HCT116 (cell line): ENCODE measurements around the gene ABCB6. TPM values are rescaled to one million over a fixed set of nuclear protein-coding genes. Genes with fewer than 3 reads are reported as not detected.

Source experiments
- ATAC-seq: fragments of 200-7000 bp; cut with Tn5 transposase; 2 replicates; pipeline ENCODE4 v1.9.1; 2020; ENCODE audit warnings: mild to moderate bottlenecking, moderate library complexity
- BruUV-seq: library from RNA; stranded (reverse); fragments of 400-500 nt; replicated peaks from 2 replicates; lab custom pipeline; 2021; lab: Mats Ljungman, UMichigan
- CTCF ChIA-PET: fragments of 300-600 bp; sonication (Branson Sonifier 250); formaldehyde crosslinking; loops from one replicate; lab custom pipeline; 2021; ENCODE audit warnings: antibody characterized with exemption; lab: Charles Lee
- POLR2A ChIA-PET: fragments of 300-600, 350-600 bp; sonication (Branson Sonifier 250); formaldehyde crosslinking; loops from one replicate; lab custom pipeline; 2021; ENCODE audit warnings: antibody characterized with exemption; lab: Charles Lee
- RAD21 ChIA-PET, 2 experiments: fragments of 300-600 bp; sonication (Branson Sonifier 250); formaldehyde crosslinking; loops; one replicate each; lab custom pipeline; 2023; ENCODE audit warnings: low total read pairs in 2 of 2; ENCODE audit not compliant: uncharacterized antibody in 2 of 2, unreplicated experiment in 2 of 2, low non-redundant PET in 1 of 2; lab: Charles Lee
- DNase-seq: peaks from one replicate; pipeline ENCODE4 v3.0.0-alpha.2; 2010; ENCODE audit warnings: low read depth, low spot score
- H2AFZ ChIP-seq: fragments of 200-600 bp; shearing (Covaris generic), sonication (generic); 2 replicates; pipeline ENCODE4 v1.6.1; 2017; ENCODE audit warnings: low read depth, mixed run types, mixed read lengths, antibody characterized with exemption, low read length; ENCODE audit not compliant: poor library complexity, severe bottlenecking
- H3K27ac ChIP-seq: 2 replicates; pipeline ENCODE4 v1.5.1; 2012; ENCODE audit warnings: low read depth, low read length
- H3K27me3 ChIP-seq: fragments of 200-600 bp; sonication (generic); 2 replicates; pipeline ENCODE4 v1.6.1; 2016; ENCODE audit warnings: mixed run types, low read length, mixed read lengths; ENCODE audit not compliant: insufficient read depth
- H3K36me3 ChIP-seq, 2 experiments: fragments of 200-500 bp in 1 of 2; fragments of 200-600 bp in 1 of 2; sonication (Bioruptor generic) in 1 of 2; sonication (generic) in 1 of 2; 2 replicates each; pipeline versions ENCODE4 v1.5.1 to v1.6.1; 2014 to 2016; ENCODE audit warnings: low read length in 2 of 2, inconsistent platforms in 1 of 2, mixed read lengths in 1 of 2, mixed run types in 1 of 2; ENCODE audit not compliant: insufficient read depth in 2 of 2, control insufficient read depth in 1 of 2
- H3K4me1 ChIP-seq, 2 experiments: fragments of 200-600 bp in 1 of 2; sonication (generic) in 1 of 2; 2 replicates each; pipeline versions ENCODE4 v1.5.1 to v1.6.1; 2012 to 2017; ENCODE audit warnings: low read length in 2 of 2, inconsistent platforms in 1 of 2, mild to moderate bottlenecking in 1 of 2, mixed read lengths in 1 of 2, mixed run types in 1 of 2, moderate library complexity in 1 of 2; ENCODE audit not compliant: insufficient read depth in 2 of 2, control insufficient read depth in 1 of 2
- H3K4me2 ChIP-seq: fragments of 200-600 bp; sonication (generic); 2 replicates; pipeline ENCODE4 v1.6.1; 2017; ENCODE audit warnings: mixed run types, low read length, mixed read lengths
- H3K4me3 ChIP-seq, 2 experiments: fragments of 200-600 bp in 1 of 2; sonication (generic) in 1 of 2; replicated peaks in 1 of 2; 2 replicates each; pipeline ENCODE4 v1.5.1; 2011 to 2016; ENCODE audit warnings: low read length in 2 of 2, control low read depth in 1 of 2, low read depth in 1 of 2, mild to moderate bottlenecking in 1 of 2, mixed read lengths in 1 of 2, mixed run types in 1 of 2
- H3K79me2 ChIP-seq: fragments of 200-600 bp; sonication (generic); 2 replicates; pipeline ENCODE4 v1.6.1; 2017; ENCODE audit warnings: mild to moderate bottlenecking, mixed run types, low read length, moderate library complexity, mixed read lengths; ENCODE audit not compliant: insufficient read depth
- H3K9ac ChIP-seq: fragments of 200-600 bp; sonication (generic); 2 replicates; pipeline ENCODE4 v1.6.1; 2016; ENCODE audit warnings: low read length, mixed read lengths
- H3K9me2 ChIP-seq: fragments of 200-600 bp; sonication (generic), shearing (Covaris generic); 2 replicates; pipeline ENCODE4 v1.6.1; 2017; ENCODE audit warnings: mixed run types, mild to moderate bottlenecking, moderate library complexity; ENCODE audit not compliant: insufficient read depth
- H3K9me3 ChIP-seq, 2 experiments: fragments of 200-500 bp in 1 of 2; fragments of 200-600 bp in 1 of 2; sonication (Bioruptor generic) in 1 of 2; sonication (generic) in 1 of 2; 2 replicates each; pipeline ENCODE4 v1.6.1; 2014 to 2017; ENCODE audit warnings: low read length in 2 of 2, mixed read lengths in 2 of 2, inconsistent platforms in 1 of 2, low read depth in 1 of 2, mild to moderate bottlenecking in 1 of 2, mixed run types in 1 of 2, moderate library complexity in 1 of 2; ENCODE audit not compliant: control insufficient read depth in 1 of 2, insufficient read depth in 1 of 2
- H4K20me1 ChIP-seq: fragments of 200-600 bp; sonication (generic), shearing (Covaris generic); 2 replicates; pipeline ENCODE4 v1.6.1; 2017; ENCODE audit warnings: mixed run types, mild to moderate bottlenecking, moderate library complexity; ENCODE audit not compliant: insufficient read depth
- ATF3 ChIP-seq: IDR thresholded peaks from 2 replicates; pipeline ENCODE4 v1.6.1; 2012
- CEBPB ChIP-seq: IDR thresholded peaks from 2 replicates; pipeline ENCODE4 v1.6.1; 2012; ENCODE audit warnings: low read depth
- CTCF ChIP-seq, 3 experiments: fragments of 200-600 bp in 1 of 3; sonication (generic) in 1 of 3; IDR thresholded peaks in 2 of 3; conservative IDR thresholded peaks in 1 of 3; 2 replicates each; pipeline ENCODE4 v1.5.1; 2012 to 2017; ENCODE audit warnings: low read depth in 2 of 3, low read length in 2 of 3, antibody characterized with exemption in 1 of 3, borderline replicate concordance in 1 of 3, control low read depth in 1 of 3, mild to moderate bottlenecking in 1 of 3, mixed read lengths in 1 of 3, mixed run types in 1 of 3, moderate library complexity in 1 of 3; ENCODE audit not compliant: insufficient read depth in 1 of 3
- EZH2 ChIP-seq: fragments of 200-600 bp; sonication (generic); IDR thresholded peaks from 2 replicates; pipeline ENCODE4 v1.6.1; 2017; ENCODE audit warnings: antibody characterized with exemption, mixed run types
- JUND ChIP-seq: IDR thresholded peaks from 2 replicates; pipeline ENCODE4 v1.6.1; 2012
- MAX ChIP-seq: IDR thresholded peaks from 2 replicates; pipeline ENCODE4 v1.6.1; 2012
- POLR2AphosphoS5 ChIP-seq: IDR thresholded peaks from 2 replicates; pipeline ENCODE4 v1.6.1; 2011; ENCODE audit warnings: mild to moderate bottlenecking, low read depth, low read length, moderate library complexity
- RAD21 ChIP-seq: IDR thresholded peaks from 2 replicates; pipeline ENCODE4 v1.6.1; 2012; ENCODE audit warnings: low read depth, mild to moderate bottlenecking
- REST ChIP-seq: IDR thresholded peaks from 2 replicates; pipeline ENCODE4 v1.6.1; 2012; ENCODE audit warnings: low read depth
- SP1 ChIP-seq: IDR thresholded peaks from 2 replicates; pipeline ENCODE4 v1.6.1; 2012; ENCODE audit warnings: low read depth
- SRF ChIP-seq: IDR thresholded peaks from 2 replicates; pipeline ENCODE4 v1.6.1; 2012; ENCODE audit warnings: low read depth
- TCF7L2 ChIP-seq: IDR thresholded peaks from 2 replicates; pipeline ENCODE4 v1.7.0; 2011; ENCODE audit warnings: borderline replicate concordance, inconsistent platforms; ENCODE audit not compliant: insufficient read depth, insufficient read length; ENCODE audit errors: extremely low read depth
- YY1 ChIP-seq: IDR thresholded peaks from 2 replicates; pipeline ENCODE4 v1.6.1; 2011; ENCODE audit warnings: low read length, low read depth, moderate library complexity, mild to moderate bottlenecking; ENCODE audit not compliant: insufficient replicate concordance; ENCODE audit errors: extremely low read depth
- ZBTB33 ChIP-seq: IDR thresholded peaks from 2 replicates; pipeline ENCODE4 v1.6.1; 2011; ENCODE audit warnings: mild to moderate bottlenecking, low read length, moderate library complexity; ENCODE audit not compliant: insufficient replicate concordance; ENCODE audit errors: extremely low read depth
- intact Hi-C: fragments of 100-400 bp; cut with micrococcal nuclease; formaldehyde crosslinking; loops from 2 replicates; pipeline ENCODE4 v1.10.0; 2022
- total RNA-seq: library from RNA; stranded (reverse); gene quantifications from one replicate; pipeline ENCODE4 v1.2.1, GENCODE V29; 2021; ENCODE audit not compliant: unreplicated experiment

ABCB6 gene
- total RNA-seq, 1 experiment from 2014 or later, result 24.5 TPM

- TF ChIP-seq EZH2 (no peak), MAX (no peak), CEBPB (no peak), ZBTB33 (no peak), RAD21 (no peak), REST (no peak), POLR2AphosphoS5 (no peak), CTCF (IDR thresholded peaks at IDR 0.05 in 2 of 3, conservative IDR thresholded peaks at IDR 0.05 in 1 of 3; ENCODE audit: borderline replicate concordance in 1 of 3, insufficient read depth in 1 of 3, low read depth in 2 of 3, low read length in 2 of 3) (no peak), SP1 (no peak), TCF7L2 (no peak), JUND (no peak), SRF (no peak), ATF3 (no peak), YY1 (no peak)
- Histone ChIP-seq H3K9ac (no peak overlapping the region), H3K79me2 (no peaks in the 10 kb centered on the region), H3K36me3 (no peaks in the 10 kb centered on the region), H3K4me2 (no peak overlapping the region), H3K27ac (no peak overlapping the region), H3K4me3 (no peak overlapping the region), H3K9me3 (no peaks in the 10 kb centered on the region), H3K9me2 (no peaks in the 10 kb centered on the region), H4K20me1 (no peaks in the 10 kb centered on the region), H3K27me3 (peaks cover 6% of the 10 kb centered on the region; the same call in 1 of the 2 replicates), H3K4me1 (peaks cover 7 to 10% of the 10 kb centered on the region in 2 experiments), H2AFZ (no peak overlapping the region)
- ChIA-PET CTCF (no interaction called here), RAD21 (no interaction called here), POLR2A (no interaction called here)
- ATAC-seq, result no peak
- intact Hi-C loops, result no loop called here
- DNase-seq, result no peak
- BruUV-seq, result no TSS peak
These were observed 49.5 kb upstream of the ABCB6 start for GRCh38 chr2:219268294-219268693.
